Measurements from ENCODE around the gene FAM156B. TPM values are rescaled to one million over a fixed set of nuclear protein-coding genes. Genes with fewer than 3 reads are reported as not detected.
"Not testable (repeated sequence)": the region's sequence is repeated elsewhere in the genome, so short reads cannot be mapped to it uniquely, and the experiment has no call there.

The FAM156B gene
- total RNA-seq, 2 experiments from 2014 or later = 14.5 to 16.2 TPM

DNA sequence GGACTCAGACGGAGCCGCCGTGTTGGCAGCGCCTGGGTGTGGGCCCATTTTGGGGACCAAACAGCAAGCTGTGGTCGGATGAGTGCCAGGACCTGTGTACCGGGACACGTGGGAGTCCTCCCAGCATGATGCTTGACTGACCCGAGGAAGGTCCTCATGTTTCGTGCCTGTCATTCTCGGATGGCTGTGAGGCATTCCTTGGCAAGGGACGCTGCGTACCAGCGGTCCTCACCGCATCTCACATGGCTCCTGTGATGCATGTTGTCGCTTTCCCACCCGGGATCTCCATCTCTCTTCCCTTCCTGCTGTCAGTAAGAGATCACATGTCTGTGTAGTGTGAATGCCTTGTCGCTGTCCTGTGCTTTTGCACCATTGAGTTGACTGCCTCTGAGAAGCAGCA lies 10.8 kb downstream of the FAM156B start:
- H3K4me1 Mint-ChIP-seq (ENCODE audit: low read depth); H3K27ac Mint-ChIP-seq; ATAC-seq; H3K9me3 Mint-ChIP-seq; CTCF ChIA-PET; DNase-seq; POLR2A ChIA-PET; H3K27me3 Mint-ChIP-seq; H3K36me3 Mint-ChIP-seq (ENCODE audit: low read depth); intact Hi-C loops (cut with micrococcal nuclease); H3K4me3 Mint-ChIP-seq: not testable (repeated sequence)

DNA sequence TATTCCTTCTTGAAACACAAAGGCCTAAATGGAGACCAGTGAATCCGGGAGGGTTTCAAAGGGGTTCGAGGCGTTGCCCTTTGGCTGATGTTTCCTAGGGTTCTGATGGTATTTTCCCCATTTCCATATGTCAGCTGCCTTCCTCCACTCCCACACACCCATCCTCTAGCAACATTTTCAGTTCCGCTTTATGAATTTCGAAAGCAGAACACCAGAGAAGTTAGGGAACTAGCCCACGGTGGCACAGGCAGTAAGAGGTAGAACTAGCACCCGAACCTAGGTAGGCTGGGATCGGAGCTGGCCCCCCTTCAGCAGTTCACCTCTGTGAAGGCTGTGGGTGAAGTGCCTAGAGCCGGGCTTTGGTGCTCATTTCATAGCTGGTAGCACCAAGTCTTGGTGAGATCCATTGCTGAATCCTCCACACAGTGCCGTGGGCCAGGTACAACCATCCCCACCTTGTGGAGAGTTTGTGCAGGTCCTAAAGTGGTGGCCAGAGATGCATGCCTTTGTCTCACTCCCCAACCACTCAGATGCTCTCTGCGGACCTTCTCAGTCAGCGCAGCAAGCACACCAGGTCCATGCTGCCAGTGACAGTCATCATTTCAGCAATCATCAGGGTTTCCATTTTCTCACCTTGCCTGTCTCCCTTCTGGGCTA lies 12.3 kb downstream of the FAM156B start:
- POLR2A ChIA-PET; ATAC-seq; H3K27me3 Mint-ChIP-seq; H3K27ac Mint-ChIP-seq; DNase-seq; H3K36me3 Mint-ChIP-seq (ENCODE audit: low read depth); H3K4me3 Mint-ChIP-seq; H3K4me1 Mint-ChIP-seq (ENCODE audit: low read depth); intact Hi-C loops (cut with micrococcal nuclease); CTCF ChIA-PET; H3K9me3 Mint-ChIP-seq: not testable (repeated sequence)

DNA sequence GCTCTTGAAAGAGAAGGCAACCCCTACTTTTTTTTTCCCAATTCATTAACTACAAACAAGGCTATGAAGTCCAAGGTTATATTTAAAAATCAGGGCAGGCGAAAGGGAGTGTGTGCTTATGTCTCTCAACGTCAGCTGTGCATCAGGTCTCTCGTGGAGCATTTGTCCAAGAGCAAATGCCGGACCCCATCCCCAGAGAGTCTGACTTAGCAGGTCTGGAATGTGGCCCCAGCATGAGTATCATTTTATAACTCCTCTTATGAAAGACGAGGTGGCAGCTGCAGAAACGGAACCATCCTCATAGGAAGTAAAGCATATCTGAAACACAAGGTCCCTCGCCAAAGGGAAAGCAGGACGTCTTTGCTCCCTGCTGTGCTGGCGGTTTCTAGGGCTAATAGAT lies 16.6 kb downstream of the FAM156B start:
- DNase-seq; POLR2A ChIA-PET; H3K27me3 Mint-ChIP-seq; H3K4me1 Mint-ChIP-seq (ENCODE audit: low read depth); ATAC-seq; intact Hi-C loops (cut with micrococcal nuclease); H3K27ac Mint-ChIP-seq; H3K9me3 Mint-ChIP-seq; CTCF ChIA-PET; H3K36me3 Mint-ChIP-seq (ENCODE audit: low read depth); H3K4me3 Mint-ChIP-seq: not testable (repeated sequence)

DNA sequence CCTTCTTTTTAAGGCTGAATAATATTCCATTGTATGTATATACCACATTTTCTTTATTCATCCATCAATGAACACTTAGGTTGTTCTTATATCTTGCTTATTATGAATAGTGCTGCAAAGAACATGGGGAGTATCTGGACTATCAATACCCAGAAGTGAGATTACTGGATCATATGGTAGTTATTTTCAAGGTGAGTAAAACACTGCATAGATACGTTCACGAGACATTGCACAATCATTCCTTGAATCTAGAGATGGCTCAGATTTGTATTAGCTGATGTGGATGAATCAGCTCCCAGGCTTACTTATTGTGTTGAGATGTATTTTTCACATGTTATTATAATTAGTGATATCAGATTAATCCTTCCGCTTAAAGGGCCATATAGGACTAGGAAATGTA lies 17.6 kb downstream of the FAM156B start:
- H3K9me3 Mint-ChIP-seq; CTCF ChIA-PET; H3K36me3 Mint-ChIP-seq (ENCODE audit: low read depth); ATAC-seq; H3K27me3 Mint-ChIP-seq; H3K27ac Mint-ChIP-seq; POLR2A ChIA-PET; H3K4me3 Mint-ChIP-seq; DNase-seq; intact Hi-C loops (cut with micrococcal nuclease); H3K4me1 Mint-ChIP-seq (ENCODE audit: low read depth): not testable (repeated sequence)

DNA sequence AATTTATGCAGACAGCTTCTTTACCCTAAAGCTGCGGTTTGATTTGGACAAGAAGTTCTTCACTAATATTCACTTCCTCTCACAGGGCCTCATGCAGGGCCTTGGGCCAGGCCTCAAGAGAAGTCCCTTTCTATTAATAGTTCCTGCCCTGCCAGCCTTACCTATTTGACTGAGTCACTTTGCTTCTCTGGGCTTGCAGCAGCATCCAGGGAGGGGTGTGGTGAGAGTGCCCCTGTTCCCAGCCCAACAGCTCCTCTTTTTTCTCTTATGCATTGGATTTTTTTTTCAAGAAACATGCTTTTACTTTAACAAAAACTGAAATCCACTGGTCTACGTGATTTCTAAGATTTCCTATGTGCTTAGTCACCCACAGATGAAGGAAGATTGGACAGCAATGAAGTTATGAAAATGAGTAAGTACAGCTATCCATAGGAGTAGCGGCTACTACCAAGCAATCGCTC lies 26.7 kb downstream of the FAM156B start:
- no peaks in the 10 kb centered on the region for H3K9me3 Mint-ChIP-seq
- intact Hi-C loops (cut with micrococcal nuclease) = no loop called here
- ChIA-PET POLR2A (no interaction called here), CTCF (no interaction called here)
- H3K27ac Mint-ChIP-seq = no peak overlapping the region
- ATAC-seq (no peak), DNase-seq (no peak)
- H3K27me3 Mint-ChIP-seq = peaks cover 8% of the 10 kb centered on the region
- TF ChIP-seq, protein P1, sequence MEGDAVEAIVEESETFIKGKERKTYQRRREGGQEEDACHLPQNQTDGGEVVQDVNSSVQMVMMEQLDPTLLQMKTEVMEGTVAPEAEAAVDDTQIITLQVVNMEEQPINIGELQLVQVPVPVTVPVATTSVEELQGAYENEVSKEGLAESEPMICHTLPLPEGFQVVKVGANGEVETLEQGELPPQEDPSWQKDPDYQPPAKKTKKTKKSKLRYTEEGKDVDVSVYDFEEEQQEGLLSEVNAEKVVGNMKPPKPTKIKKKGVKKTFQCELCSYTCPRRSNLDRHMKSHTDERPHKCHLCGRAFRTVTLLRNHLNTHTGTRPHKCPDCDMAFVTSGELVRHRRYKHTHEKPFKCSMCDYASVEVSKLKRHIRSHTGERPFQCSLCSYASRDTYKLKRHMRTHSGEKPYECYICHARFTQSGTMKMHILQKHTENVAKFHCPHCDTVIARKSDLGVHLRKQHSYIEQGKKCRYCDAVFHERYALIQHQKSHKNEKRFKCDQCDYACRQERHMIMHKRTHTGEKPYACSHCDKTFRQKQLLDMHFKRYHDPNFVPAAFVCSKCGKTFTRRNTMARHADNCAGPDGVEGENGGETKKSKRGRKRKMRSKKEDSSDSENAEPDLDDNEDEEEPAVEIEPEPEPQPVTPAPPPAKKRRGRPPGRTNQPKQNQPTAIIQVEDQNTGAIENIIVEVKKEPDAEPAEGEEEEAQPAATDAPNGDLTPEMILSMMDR (IDR thresholded peaks at IDR 0.05) = no peak
- H3K4me1 Mint-ChIP-seq (ENCODE audit: low read depth) = peaks cover 19% of the 10 kb centered on the region
- no peaks in the 10 kb centered on the region for H3K36me3 Mint-ChIP-seq (ENCODE audit: low read depth)
- H3K4me3 Mint-ChIP-seq = no peak overlapping the region

DNA sequence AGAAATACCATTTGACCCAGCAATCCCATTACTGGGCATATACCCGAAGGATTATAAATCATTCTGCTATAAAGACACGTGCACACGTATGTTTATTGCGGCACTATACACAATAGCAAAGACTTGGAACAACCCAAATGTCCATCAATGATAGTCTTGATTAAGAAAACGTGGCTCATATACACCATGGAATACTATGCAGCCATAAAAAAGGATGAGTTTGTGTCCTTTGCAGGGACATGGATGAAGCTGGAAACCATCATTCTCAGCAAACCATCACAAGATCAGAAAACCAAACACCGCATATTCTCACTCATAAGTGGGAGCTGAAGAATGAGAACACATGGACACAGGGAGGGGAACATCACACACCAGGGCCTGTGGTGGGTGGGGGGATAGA lies 33.1 kb downstream of the FAM156B start:
- H3K27ac Mint-ChIP-seq; H3K9me3 Mint-ChIP-seq; H3K4me3 Mint-ChIP-seq; intact Hi-C loops (cut with micrococcal nuclease); DNase-seq; H3K4me1 Mint-ChIP-seq (ENCODE audit: low read depth); CTCF ChIA-PET; ATAC-seq; H3K36me3 Mint-ChIP-seq (ENCODE audit: low read depth); H3K27me3 Mint-ChIP-seq; POLR2A ChIA-PET: not testable (repeated sequence)

DNA sequence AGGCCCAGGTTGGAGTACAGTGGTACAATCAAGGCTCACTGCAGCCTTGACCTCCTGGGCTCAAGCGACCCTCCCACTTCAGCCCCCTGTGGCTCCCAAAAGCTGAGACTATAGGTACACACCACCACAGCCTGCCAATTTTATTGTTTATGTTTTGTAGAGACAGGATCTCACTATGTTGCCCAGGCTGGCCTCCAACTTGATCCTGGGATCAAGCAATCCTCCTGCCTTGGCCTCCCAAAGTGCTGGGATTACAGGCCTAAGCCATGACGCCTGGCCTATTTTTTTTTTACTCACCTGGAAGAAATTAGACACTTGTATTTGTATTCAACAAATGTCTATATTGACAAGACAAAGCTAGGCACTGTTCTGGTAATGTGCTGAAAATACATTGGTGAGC lies 36.1 kb downstream of the FAM156B start:
- Mint-ChIP-seq H3K27ac (no peak overlapping the region), H3K27me3 (peaks cover 1% of the 10 kb centered on the region), H3K4me1 (ENCODE audit: low read depth) (no peaks in the 10 kb centered on the region), H3K9me3 (no peaks in the 10 kb centered on the region), H3K36me3 (ENCODE audit: low read depth) (no peaks in the 10 kb centered on the region), H3K4me3 (no peak overlapping the region)
- ChIA-PET CTCF (no interaction called here), POLR2A (no interaction called here)
- TF ChIP-seq, protein P1 (IDR thresholded peaks at IDR 0.05) = no peak
- ATAC-seq = no peak
- intact Hi-C loops (cut with micrococcal nuclease) = no loop called here
- DNase-seq = no peak

Measured in activated CD8-positive, alpha-beta T cell treated with anti-CD3 and anti-CD28 coated beads for 36 hours (primary cell).